H9 (cell line): Measurements from ENCODE around the gene C17orf75. TPM values are rescaled to one million over a fixed set of nuclear protein-coding genes. Genes with fewer than 3 reads are reported as not detected.

Experiments used
- DNase-seq: peaks from one replicate; pipeline ENCODE4 v3.0.0-alpha.2; 2017
- H2AFZ ChIP-seq: one replicate; pipeline ENCODE4 v1.6.1; 2013; ENCODE audit warnings: mild to moderate bottlenecking, low read length, control low read depth, moderate library complexity
- H2AK5ac ChIP-seq: 2 replicates; pipeline ENCODE4 v1.6.1; 2013; ENCODE audit warnings: low read length, control low read depth, mixed read lengths; ENCODE audit not compliant: insufficient read length
- H2BK120ac ChIP-seq: one replicate; pipeline ENCODE4 v1.6.1; 2013; ENCODE audit warnings: low read depth, mild to moderate bottlenecking, low read length, control low read depth, inconsistent platforms; ENCODE audit not compliant: poor library complexity, severe bottlenecking
- H2BK12ac ChIP-seq: 2 replicates; pipeline ENCODE4 v1.6.1; 2013; ENCODE audit warnings: low read length, control low read depth, mixed read lengths, low read depth; ENCODE audit not compliant: insufficient read length
- H2BK15ac ChIP-seq: 2 replicates; pipeline ENCODE4 v1.6.1; 2013; ENCODE audit warnings: low read depth, low read length, control low read depth
- H2BK20ac ChIP-seq: one replicate; pipeline ENCODE4 v1.6.1; 2013; ENCODE audit warnings: low read depth, mild to moderate bottlenecking, low read length, control low read depth, inconsistent platforms; ENCODE audit not compliant: poor library complexity, severe bottlenecking
- H2BK5ac ChIP-seq: 2 replicates; pipeline ENCODE4 v1.6.1; 2013; ENCODE audit warnings: low read length, control low read depth, mixed read lengths; ENCODE audit not compliant: insufficient read length
- H3K14ac ChIP-seq: 2 replicates; pipeline ENCODE4 v1.6.1; 2013; ENCODE audit warnings: low read length, control low read depth; ENCODE audit not compliant: insufficient read depth
- H3K18ac ChIP-seq: 2 replicates; pipeline ENCODE4 v1.6.1; 2013; ENCODE audit warnings: low read depth, mild to moderate bottlenecking, mixed read lengths, low read length, control low read depth; ENCODE audit not compliant: insufficient read length
- H3K23ac ChIP-seq: 2 replicates; pipeline ENCODE4 v1.6.1; 2013; ENCODE audit warnings: low read length, control low read depth, mixed read lengths, low read depth; ENCODE audit not compliant: insufficient read length
- H3K23me2 ChIP-seq: 2 replicates; pipeline ENCODE4 v1.6.1; 2013; ENCODE audit warnings: low read depth, mild to moderate bottlenecking, mixed read lengths, low read length, control low read depth; ENCODE audit not compliant: insufficient read length, poor library complexity, severe bottlenecking
- H3K27ac ChIP-seq: 2 replicates; pipeline ENCODE4 v1.5.1; 2013; ENCODE audit warnings: low read length, control low read depth, mixed read lengths, low read depth; ENCODE audit not compliant: insufficient read length
- H3K27me3 ChIP-seq: 2 replicates; pipeline ENCODE4 v1.6.1; 2013; ENCODE audit warnings: low read length, control low read depth, inconsistent platforms; ENCODE audit not compliant: insufficient read depth
- H3K4ac ChIP-seq: 2 replicates; pipeline ENCODE4 v1.6.1; 2013; ENCODE audit warnings: low read depth, mild to moderate bottlenecking, control low read depth, inconsistent platforms, low read length, moderate library complexity
- H3K4me1 ChIP-seq: 2 replicates; pipeline ENCODE4 v1.6.1; 2013; ENCODE audit warnings: low read length, control low read depth, inconsistent platforms; ENCODE audit not compliant: insufficient read depth
- H3K4me2 ChIP-seq: 2 replicates; pipeline ENCODE4 v1.6.1; 2013; ENCODE audit warnings: low read length, control low read depth, mixed read lengths; ENCODE audit not compliant: insufficient read length, insufficient read depth
- H3K56ac ChIP-seq: 2 replicates; pipeline ENCODE4 v1.6.1; 2013; ENCODE audit warnings: low read depth, mild to moderate bottlenecking, mixed read lengths, low read length, control low read depth; ENCODE audit not compliant: insufficient read length
- H3K79me1 ChIP-seq: 2 replicates; pipeline ENCODE4 v1.6.1; 2013; ENCODE audit warnings: low read depth, mild to moderate bottlenecking, moderate library complexity, low read length, control low read depth, inconsistent platforms; ENCODE audit not compliant: insufficient read depth, poor library complexity, severe bottlenecking
- H3K79me2 ChIP-seq: 2 replicates; pipeline ENCODE4 v1.6.1; 2013; ENCODE audit warnings: low read length, control low read depth, inconsistent platforms; ENCODE audit not compliant: insufficient read depth
- H3K9ac ChIP-seq: 2 replicates; pipeline ENCODE4 v1.6.1; 2013; ENCODE audit warnings: low read length, control low read depth, mixed read lengths; ENCODE audit not compliant: insufficient read length; ENCODE audit errors: extremely low read depth
- H3K9me3 ChIP-seq: one replicate; pipeline ENCODE4 v1.6.1; 2013; ENCODE audit warnings: low read depth, low read length, inconsistent platforms; ENCODE audit not compliant: control insufficient read depth
- H3T11ph ChIP-seq: one replicate; pipeline ENCODE4 v1.6.1; 2013; ENCODE audit warnings: mild to moderate bottlenecking, low read length, control low read depth, inconsistent platforms
- H4K20me1 ChIP-seq: one replicate; pipeline ENCODE4 v1.6.1; 2013; ENCODE audit not compliant: control insufficient read depth, insufficient read length, insufficient read depth
- H4K5ac ChIP-seq: 2 replicates; pipeline ENCODE4 v1.6.1; 2013; ENCODE audit warnings: low read depth, mild to moderate bottlenecking, mixed read lengths, low read length, control low read depth; ENCODE audit not compliant: insufficient read length
- H4K8ac ChIP-seq: replicated peaks from 2 replicates; pipeline ENCODE4 v1.6.1; 2013; ENCODE audit warnings: low read length, control low read depth, mixed read lengths, low read depth; ENCODE audit not compliant: insufficient read length
- H4K91ac ChIP-seq: 2 replicates; pipeline ENCODE4 v1.6.1; 2013; ENCODE audit warnings: low read depth, mild to moderate bottlenecking, moderate library complexity, mixed read lengths, low read length, control low read depth; ENCODE audit not compliant: insufficient read length
- H3K27ac Mint-ChIP-seq, 3 experiments: 2 replicates in 2 of 3; 3 replicates in 1 of 3; pipeline ENCODE4 v1.8.0; 2020 to 2021; ENCODE audit warnings: mixed read lengths in 3 of 3, mild to moderate bottlenecking in 1 of 3, moderate library complexity in 1 of 3
- H3K27me3 Mint-ChIP-seq: 2 replicates; pipeline ENCODE4 v1.8.0; 2021; ENCODE audit warnings: low read depth, mild to moderate bottlenecking, moderate library complexity, mixed read lengths
- H3K36me3 Mint-ChIP-seq, 3 experiments: 2 replicates in 2 of 3; 3 replicates in 1 of 3; pipeline ENCODE4 v1.8.0; 2020 to 2021; ENCODE audit warnings: low read depth in 3 of 3, mixed read lengths in 3 of 3; ENCODE audit not compliant: insufficient read depth in 1 of 3
- H3K4me1 Mint-ChIP-seq, 2 experiments: 2 replicates each; pipeline ENCODE4 v1.8.0; 2020; ENCODE audit warnings: mixed read lengths in 2 of 2
- H3K4me3 Mint-ChIP-seq, 2 experiments: 2 replicates in 1 of 2; 3 replicates in 1 of 2; pipeline ENCODE4 v1.8.0; 2020 to 2021; ENCODE audit warnings: mild to moderate bottlenecking in 2 of 2, mixed read lengths in 2 of 2, moderate library complexity in 1 of 2
- H3K9me3 Mint-ChIP-seq, 2 experiments: 2 replicates in 1 of 2; 3 replicates in 1 of 2; pipeline ENCODE4 v1.8.0; 2020; ENCODE audit warnings: mild to moderate bottlenecking in 2 of 2, mixed read lengths in 2 of 2, moderate library complexity in 1 of 2
- CTCF ChIP-seq: fragments of 200-600 bp; sonication (generic); conservative IDR thresholded peaks from 3 replicates; pipeline ENCODE4 v1.8.0; 2021; ENCODE audit warnings: antibody characterized with exemption, mild to moderate bottlenecking
- WGBS: extraction: QIAGEN DNeasy Blood & Tissue Kit; methylation state at CpG from one replicate; pipeline ENCODE4 v1.1.7; 2013; ENCODE audit warnings: missing lambda C conversion rate, low lambda C conversion rate, mixed read lengths; ENCODE audit not compliant: insufficient read length; ENCODE audit errors: extremely low coverage; 5-methylcytosine and 5-hydroxymethylcytosine counted together
- microRNA-seq: library from miRNA; unstranded; fragments of <30 nt; microRNA quantifications from one replicate; pipeline ENCODE4, GENCODE V29; 2020; ENCODE audit warnings: borderline microRNAs expressed
- total RNA-seq: library from RNA; stranded (reverse); gene quantifications from 2 replicates; pipeline ENCODE4 v1.2.1, GENCODE V29; 2021

C17orf75 gene
- total RNA-seq, 1 experiment from 2014 or later = 40.4 TPM

GRCh38 chr17:32278815-32279214, 63.2 kb downstream of the C17orf75 start:
- no peaks in the 10 kb centered on the region for H3K79me1 ChIP-seq
- Mint-ChIP-seq H3K36me3 (peaks cover 2 to 9% (median 4%) of the 10 kb centered on the region in 3 experiments; a peak in 5 of 7 replicates), H3K27me3 (peaks cover 27% of the 10 kb centered on the region), H3K9me3 (no peaks in the 10 kb centered on the region), H3K4me1 (peaks cover 63 to 77% of the 10 kb centered on the region in 2 experiments), H3K4me3 (no peak overlapping the region), H3K27ac (no peak overlapping the region; a peak in 1 of 7 replicates)
- H3K23ac ChIP-seq = no peak overlapping the region
- no peak overlapping the region for H3K9ac ChIP-seq
- H4K5ac ChIP-seq = no peak overlapping the region
- H2BK5ac ChIP-seq = no peak overlapping the region
- no peak overlapping the region for H2BK120ac ChIP-seq
- H2BK20ac ChIP-seq = no peak overlapping the region
- no peak for DNase-seq
- no peak overlapping the region for H2AFZ ChIP-seq
- H3K14ac ChIP-seq = no peak overlapping the region
- TF ChIP-seq CTCF = no peak
- no peak overlapping the region for H3K27ac ChIP-seq
- H3K4me2 ChIP-seq = no peak overlapping the region
- H3K4me1 ChIP-seq = peaks cover 14% of the 10 kb centered on the region
- no peak overlapping the region for H3K4ac ChIP-seq
- no peak overlapping the region for H3K18ac ChIP-seq
- H3T11ph ChIP-seq = no peak overlapping the region
- H3K9me3 ChIP-seq = no peaks in the 10 kb centered on the region
- H3K23me2 ChIP-seq = no peaks in the 10 kb centered on the region
- H2BK15ac ChIP-seq = no peak overlapping the region
- H2AK5ac ChIP-seq = no peak overlapping the region
- no peak overlapping the region for H3K56ac ChIP-seq
- H4K91ac ChIP-seq = no peak overlapping the region
- peaks cover 2% of the 10 kb centered on the region for H4K20me1 ChIP-seq
- H4K8ac ChIP-seq = no peak overlapping the region
- H2BK12ac ChIP-seq = no peak overlapping the region
- no CpG with 5 or more reads among the region's 2 CpGs for WGBS
- H3K27me3 ChIP-seq = no peaks in the 10 kb centered on the region
- H3K79me2 ChIP-seq = no peaks in the 10 kb centered on the region

Small RNA genes within 50 kb of the gene (microRNA-seq; reads per million reads assigned to microRNA genes)
- gene MIR632 = 0.35 reads per million

Other genes starting within 250 kb of the C17orf75 start
- gene RHOT1, start 199.7 kb downstream of the C17orf75 start, total RNA-seq = 24.4 and 24.9 TPM in 2 replicates
- gene RHBDL3, start 76.3 kb downstream of the C17orf75 start, total RNA-seq = 8.7 and 12.5 TPM in 2 replicates
- 283 and 296 TPM in 2 replicates for gene ZNF207, start 8.0 kb upstream of the C17orf75 start, total RNA-seq
- 169 and 175 TPM in 2 replicates for gene PSMD11, start 102.3 kb upstream of the C17orf75 start, total RNA-seq
- gene CDK5R1, start 144.8 kb upstream of the C17orf75 start, total RNA-seq = 10.4 and 11.4 TPM in 2 replicates